ENCODE measurements around the gene TBX2. TPM values are rescaled to one million over a fixed set of nuclear protein-coding genes. Genes with fewer than 3 reads are reported as not detected.

TBX2 gene
- total and polyA plus RNA-seq, 2 of the 4 experiments (the other 2 are of a cell fraction), result 20.1 to 64.1 TPM

GRCh38 chr17:61455324-61456060 is 55.8 kb downstream of the TBX2 start:
- ChIA-PET POLR2A (ENCODE audit: unreplicated experiment) (no interaction called here), CTCF (no interaction called here)
- dilution Hi-C loops (cut with HindIII; ENCODE audit: low sequenced_read_pairs, unreplicated experiment) (no loop called here), intact Hi-C loops (cut with micrococcal nuclease) (no loop called here), in situ Hi-C loops (cut with MboI; ENCODE audit: low sequenced_read_pairs) (no loop called here)
- BruUV-seq (replicated peaks), result no TSS peak
- Histone ChIP-seq H3K56ac (ENCODE audit: extremely low read depth, insufficient read depth, low read length) (no peak overlapping the region), H2AFZ (replicated peaks; ENCODE audit: low read length, poor library complexity) (no peak overlapping the region), H2BK120ac (ENCODE audit: low read depth, low read length) (no peak overlapping the region), H3K4me1 (ENCODE audit: control insufficient read depth, insufficient read depth, low read length) (no peaks in the 10 kb centered on the region), H3K9ac (ENCODE audit: low read depth, low read length) (no peak overlapping the region), H3K36me3 (ENCODE audit: control insufficient read depth, insufficient read depth, low read length) (no peaks in the 10 kb centered on the region), H3K27ac (ENCODE audit: insufficient read depth, low read length) (no peak overlapping the region), H3K14ac (replicated peaks; ENCODE audit: low read depth, low read length) (no peak overlapping the region), H2BK15ac (ENCODE audit: low read depth, low read length) (no peak overlapping the region), H2BK5ac (ENCODE audit: low read depth, low read length, poor library complexity, severe bottlenecking) (no peak overlapping the region), H2AK5ac (ENCODE audit: low read depth, low read length) (no peak overlapping the region), H3K4ac (ENCODE audit: low read depth, low read length) (no peak overlapping the region), H2BK20ac (ENCODE audit: low read depth, low read length) (no peak overlapping the region), H4K8ac (ENCODE audit: low read depth in 2 of 2, low read length in 2 of 2) (no peak overlapping the region), H3K23ac (ENCODE audit: low read depth, low read length) (no peak overlapping the region), H4K5ac (ENCODE audit: low read depth, low read length) (no peak overlapping the region), H3K9me1 (ENCODE audit: insufficient read depth, low read length) (no peaks in the 10 kb centered on the region), H3K4me3 (ENCODE audit: insufficient read depth, low read depth, low read length) (no peak overlapping the region), H3K4me2 (ENCODE audit: low read depth, low read length) (no peak overlapping the region), H3K79me1 (ENCODE audit: low read depth in 1 of 2, low read length in 2 of 2) (no peaks in the 10 kb centered on the region), H3K9me3 (ENCODE audit: control insufficient read depth, insufficient read depth, low read length) (peaks cover 38% of the 10 kb centered on the region), H3K27me3 (ENCODE audit: control insufficient read depth, insufficient read depth, low read length) (peaks cover 95% of the 10 kb centered on the region), H3K18ac (ENCODE audit: low read depth, low read length) (no peak overlapping the region), H4K91ac (ENCODE audit: insufficient read depth, low read depth, low read length) (no peak overlapping the region), H2AK9ac (replicated peaks; ENCODE audit: low read depth, low read length, poor library complexity) (peak overlapping the region; percentile 59), H4K20me1 (ENCODE audit: insufficient read depth, low read length) (no peaks in the 10 kb centered on the region)
- 83% methylated on average over 10 of the region's 18 CpGs; no CpG with 5 or more reads in 1 of the 2 experiments for WGBS, 2 experiments (ENCODE audit: extremely low coverage in 2 of 2, insufficient read length in 1 of 2)
- DNase-seq (no peak), ATAC-seq (ENCODE audit: low read depth) (no peak)
- no peak for TF ChIP-seq SMC3 (IDR thresholded peaks at IDR 0.05; ENCODE audit: low read depth, low read length)
- TF ChIP-seq CHD1 (IDR thresholded peaks at IDR 0.05; ENCODE audit: low read depth, low read length), result no peak
- TF ChIP-seq RFX5 (IDR thresholded peaks at IDR 0.05; ENCODE audit: low read depth, low read length), result no peak
- no peak for TF ChIP-seq USF2 (IDR thresholded peaks at IDR 0.05; ENCODE audit: low read depth, low read length)
